Ammon's horn (tissue), 1 donor: ENCODE measurements around the gene PCDH15.

Source experiments
- DNase-seq: peaks from one replicate; pipeline ENCODE4 v3.0.0-alpha.2; 2016; ENCODE audit warnings: low spot score

PCDH15 gene

DNA sequence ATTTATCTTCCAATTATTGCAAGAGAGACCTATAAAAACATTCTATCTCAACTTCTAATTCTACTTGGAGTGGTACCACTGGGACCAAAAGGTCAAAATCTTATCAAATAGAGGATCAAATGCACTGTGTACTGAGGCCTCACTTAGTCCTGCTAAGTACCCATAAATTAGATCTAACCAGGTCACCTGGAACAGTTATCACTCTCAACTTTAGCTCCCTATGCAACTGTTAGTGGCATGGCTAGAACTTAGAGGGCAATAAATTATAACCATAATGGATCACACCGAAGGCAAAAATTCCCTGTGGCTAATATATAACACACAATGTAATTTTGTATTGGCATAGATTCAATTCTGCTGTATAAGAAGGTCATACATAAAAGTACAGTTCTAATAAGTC, 428.9 kb downstream of the PCDH15 start:
- DNase-seq = no peak

DNA sequence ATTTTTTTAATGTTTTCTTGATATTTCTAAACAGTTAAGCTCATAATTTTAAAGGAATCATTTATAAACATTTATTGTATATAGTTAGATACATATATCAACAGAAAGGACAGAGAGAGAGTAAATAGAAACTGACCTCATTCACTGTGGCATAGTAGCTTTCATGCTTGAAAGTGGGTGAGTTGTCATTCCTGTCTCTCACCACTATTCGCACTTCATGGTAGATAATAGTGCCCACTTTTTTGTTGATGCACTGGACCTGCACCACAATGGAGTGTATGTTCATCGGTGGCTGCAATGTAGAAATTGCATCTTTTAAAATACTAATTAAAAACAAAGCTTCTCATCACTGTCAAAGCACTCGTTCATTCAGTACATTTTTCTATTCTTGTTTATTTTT, 432.0 kb downstream of the PCDH15 start:
- DNase-seq = no peak

DNA sequence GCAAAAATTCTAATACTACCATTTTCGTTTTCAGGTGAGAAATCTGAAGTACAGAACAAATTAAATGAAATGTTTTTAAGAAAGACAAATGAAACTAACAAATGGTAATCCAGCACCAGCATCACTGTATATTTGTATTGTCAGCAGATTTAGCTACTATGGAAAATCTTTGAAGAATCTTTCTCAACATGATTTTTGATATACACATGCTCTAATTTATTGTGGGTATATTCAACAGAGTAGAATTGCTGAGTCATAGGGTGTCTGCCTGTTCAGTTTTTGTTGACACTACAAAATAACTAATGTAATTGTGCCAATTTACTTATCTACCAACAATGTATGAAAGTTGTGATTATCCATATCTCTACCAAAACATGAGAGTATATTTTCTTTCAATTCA, 437.6 kb downstream of the PCDH15 start:
- no peak for DNase-seq

DNA sequence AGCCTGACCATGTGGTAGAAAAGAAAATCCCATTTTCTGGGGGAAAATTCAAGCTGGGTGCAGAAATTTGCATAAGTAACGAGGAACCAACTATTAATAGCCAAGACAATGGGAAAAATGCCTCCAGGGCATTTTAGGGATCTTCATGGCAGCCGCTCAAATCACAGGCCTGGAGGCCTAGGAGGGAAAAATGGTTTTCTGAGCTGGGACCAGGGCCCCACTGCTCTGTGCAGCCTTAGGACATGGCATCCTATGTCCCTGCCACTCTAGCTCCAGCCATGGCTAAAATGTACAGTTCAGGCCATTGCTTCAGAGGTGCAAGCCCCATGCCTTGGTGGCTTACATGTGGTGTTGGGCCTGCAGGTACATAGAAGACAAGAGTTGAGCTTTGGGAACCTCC, 459.0 kb downstream of the PCDH15 start:
- no peak for DNase-seq

DNA sequence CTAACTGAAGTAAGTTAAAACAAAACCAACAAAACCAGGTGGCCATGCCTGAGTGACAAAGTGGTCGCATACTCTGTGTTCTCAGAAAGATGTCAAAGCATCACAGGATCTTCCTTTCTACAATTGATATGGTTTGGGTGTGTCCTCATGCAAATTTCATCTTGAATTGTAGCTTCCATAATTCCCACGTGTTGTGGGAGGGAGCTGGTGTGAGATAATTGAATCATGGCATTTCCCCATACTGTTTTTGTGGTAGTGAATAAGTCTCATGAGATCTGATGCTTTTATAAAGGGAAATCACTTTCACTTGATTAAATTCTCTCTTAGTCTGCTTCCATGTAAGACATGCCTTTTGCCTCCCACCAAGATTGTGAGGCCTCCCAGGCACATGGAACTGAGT, 465.7 kb downstream of the PCDH15 start:
- DNase-seq = no peak

DNA sequence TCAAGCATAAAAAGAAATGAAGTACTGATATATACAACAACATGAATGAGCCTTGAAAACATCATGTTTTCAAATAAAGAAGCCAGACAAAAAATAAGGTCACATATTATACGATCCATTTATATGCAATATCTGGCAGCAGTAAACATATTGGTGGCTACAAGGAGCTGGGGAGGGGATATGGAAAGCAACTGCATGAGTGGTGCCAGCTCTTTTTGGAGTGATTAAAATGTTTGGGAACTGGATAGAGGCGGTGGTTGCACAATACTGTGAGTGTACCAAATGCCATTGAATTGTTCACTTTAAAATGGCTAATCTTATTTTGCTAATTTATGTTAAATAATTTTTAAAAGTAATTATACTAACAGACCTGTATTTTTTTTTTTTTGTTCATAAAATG, 481.7 kb downstream of the PCDH15 start:
- peak; percentile 24 for DNase-seq

DNA sequence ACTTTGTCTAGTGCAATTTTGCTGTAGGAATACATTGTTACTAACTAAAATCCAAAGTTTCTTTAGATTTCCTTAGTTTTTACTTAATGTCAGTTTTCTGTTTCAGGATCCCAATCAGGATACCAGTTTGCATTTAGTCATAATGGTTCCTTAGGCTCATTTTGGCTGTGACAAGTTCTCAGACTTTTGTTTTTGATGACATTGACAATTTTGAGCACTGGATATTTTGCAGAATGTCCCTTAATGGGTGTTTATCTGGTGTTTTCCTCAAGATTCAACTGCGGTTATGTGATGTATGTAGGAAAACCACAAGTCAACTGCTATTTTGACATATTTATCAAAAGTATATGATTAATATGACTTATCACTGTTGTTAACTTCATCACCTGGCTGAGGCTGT, 482.6 kb downstream of the PCDH15 start:
- DNase-seq = no peak

DNA sequence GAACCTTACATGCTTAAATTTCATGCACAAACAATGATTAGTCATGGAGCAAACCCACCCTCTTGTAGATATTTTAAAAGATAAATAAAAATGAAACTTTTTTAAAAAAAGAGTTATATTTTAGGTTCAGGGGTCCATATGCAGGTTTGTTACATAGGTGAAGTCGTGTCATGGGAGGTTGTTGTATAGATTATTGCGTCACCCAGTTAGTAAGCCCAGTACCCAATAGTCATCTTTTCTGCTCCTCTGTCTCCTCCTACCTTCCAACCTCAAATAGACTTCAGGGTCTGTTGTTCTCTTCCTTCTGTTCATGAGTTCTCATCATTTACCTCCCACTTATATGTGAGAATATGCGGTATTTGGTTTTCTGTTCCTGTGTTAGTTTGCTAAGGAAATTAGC, 486.6 kb downstream of the PCDH15 start:
- no peak for DNase-seq

DNA sequence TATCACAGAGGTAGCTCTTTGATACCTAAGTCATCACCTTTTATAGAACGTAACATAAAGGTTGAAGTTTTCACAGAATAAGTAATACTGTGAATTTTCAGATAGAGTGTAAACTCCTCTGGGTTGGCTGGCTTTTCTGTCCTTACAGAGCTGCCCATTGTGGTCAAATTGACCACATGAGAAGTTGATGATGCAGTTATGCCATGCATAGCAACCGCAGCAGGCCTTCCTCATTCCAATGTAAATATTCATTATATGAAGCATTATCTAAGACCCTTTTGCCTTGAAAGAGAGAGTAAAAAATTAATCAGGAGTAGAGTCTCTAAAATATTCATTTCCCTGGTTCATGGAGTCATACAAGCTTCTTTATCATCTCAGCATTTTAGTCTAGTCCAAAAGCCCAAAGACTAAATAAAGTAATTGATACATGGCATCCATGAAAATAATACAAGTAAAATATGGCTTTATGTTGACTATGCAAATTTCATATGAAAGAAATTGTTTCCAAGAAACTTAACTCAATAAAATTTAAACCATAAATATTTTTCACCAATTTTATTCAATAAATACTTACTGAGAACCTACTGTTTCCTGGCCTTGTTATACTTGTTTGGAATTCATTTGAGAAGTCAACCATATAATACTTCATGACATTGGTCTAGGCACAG, 516.4 kb downstream of the PCDH15 start:
- no peak for DNase-seq

DNA sequence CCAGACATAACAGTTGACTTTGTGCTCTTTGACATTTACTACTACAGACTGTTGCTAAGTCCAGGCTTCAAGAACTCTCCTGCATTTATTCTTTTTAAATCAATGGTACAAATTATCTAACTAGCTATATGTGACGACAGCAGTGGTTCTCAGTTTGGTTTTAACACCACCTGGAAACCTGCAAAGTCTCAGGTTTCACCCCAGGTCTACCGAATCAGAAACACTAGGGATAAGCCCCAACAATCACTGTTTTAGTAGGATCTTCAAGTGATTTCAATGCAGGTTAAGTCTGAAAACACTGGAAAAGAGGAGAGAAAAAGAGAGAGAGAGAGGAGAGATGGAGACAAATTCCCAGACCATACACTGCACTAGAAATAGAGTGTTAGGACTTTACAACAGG, 519.0 kb downstream of the PCDH15 start:
- no peak for DNase-seq

DNA sequence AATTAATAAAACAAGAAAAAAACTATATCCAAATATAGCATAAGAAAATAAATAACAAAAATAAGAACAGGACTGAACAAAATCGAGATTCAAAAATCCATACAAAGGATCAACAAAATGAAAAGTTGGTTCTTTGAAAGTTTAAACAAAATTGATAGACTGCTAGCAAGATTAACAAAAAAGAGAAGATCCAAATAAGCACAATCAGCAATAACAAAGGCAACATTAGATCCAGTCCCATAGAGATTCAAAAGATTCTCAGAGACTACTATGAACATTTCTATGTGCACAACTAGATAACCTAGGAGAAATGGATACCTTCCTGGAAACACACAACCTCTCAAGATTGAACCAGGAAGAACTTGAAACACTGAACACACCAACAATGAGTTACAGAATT, 534.6 kb downstream of the PCDH15 start:
- DNase-seq = no peak

DNA sequence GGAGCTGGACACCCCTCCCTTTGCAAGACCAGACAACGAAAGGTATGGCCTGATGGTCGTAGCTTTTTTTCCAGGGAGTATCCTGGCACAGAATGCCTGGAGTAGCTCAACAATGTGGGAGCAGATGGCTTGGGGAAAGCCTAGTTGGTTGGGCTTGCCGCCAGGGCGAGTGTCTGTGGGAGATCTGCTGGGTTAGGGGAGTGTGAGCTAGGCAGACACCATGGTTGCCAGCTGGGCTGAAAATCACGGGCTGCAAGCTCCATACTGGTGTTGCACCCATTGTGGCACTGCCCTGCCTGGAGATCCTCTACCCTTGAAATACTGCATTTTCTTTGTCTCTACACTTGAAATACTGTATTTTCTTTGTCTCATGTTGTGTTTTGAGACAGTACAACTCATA, 538.3 kb downstream of the PCDH15 start:
- peak; percentile 37 for DNase-seq

DNA sequence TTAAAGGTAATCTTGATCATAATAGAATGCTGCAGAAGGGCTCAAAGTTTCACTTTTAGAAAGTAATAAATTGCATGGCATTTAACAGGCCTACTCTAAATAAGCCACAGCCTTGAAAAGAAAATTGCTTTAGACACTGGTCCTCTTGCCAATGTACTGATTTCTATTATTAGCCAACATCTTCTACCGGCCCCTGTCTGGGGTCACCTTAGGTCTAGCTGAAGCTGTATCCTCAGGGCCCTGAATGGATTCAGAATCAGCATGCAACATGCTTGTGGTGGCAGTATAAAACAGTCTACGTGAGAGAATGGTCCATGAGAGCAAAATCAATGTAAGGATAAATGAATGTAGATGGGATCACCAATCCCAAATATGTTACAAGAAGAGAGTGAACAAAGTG, 541.9 kb downstream of the PCDH15 start:
- DNase-seq = no peak

DNA sequence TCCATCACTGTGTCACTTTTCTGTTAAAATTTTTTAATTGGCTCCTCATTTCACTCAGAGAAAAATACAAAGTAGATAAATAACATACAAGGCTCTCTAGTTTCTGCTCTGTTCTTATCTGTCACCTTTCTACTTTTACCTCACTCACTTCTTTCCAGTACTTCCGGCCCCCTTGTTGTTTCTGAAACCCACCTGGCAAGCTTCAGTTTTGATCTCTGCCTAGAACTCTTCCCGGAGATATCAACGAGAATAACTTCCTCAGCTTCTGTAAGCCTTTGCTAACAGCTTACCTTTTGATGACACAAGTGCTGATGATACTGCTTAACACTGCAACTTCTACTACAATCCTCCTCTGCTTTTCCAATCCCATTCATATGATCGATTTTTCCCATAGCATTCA, 566.2 kb downstream of the PCDH15 start:
- no peak for DNase-seq

DNA sequence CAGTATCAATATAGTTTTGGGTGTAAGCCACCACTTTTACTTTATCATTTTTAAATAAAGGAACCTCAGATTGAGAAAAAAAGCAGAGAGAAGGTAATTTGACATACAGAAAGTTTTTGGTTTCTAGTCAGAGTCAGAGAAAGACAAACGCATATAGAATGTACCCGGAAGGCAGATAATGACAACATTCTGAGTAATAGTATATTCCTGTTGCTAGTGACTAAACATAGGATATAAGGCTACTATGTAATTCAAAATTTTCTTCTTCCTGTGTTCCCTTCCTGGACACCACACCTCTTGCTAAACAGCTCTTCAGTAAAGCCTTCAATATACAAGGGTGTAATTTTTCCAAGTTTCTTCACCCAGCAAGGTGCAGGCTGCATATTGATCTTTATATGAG, 597.6 kb downstream of the PCDH15 start:
- no peak for DNase-seq

DNA sequence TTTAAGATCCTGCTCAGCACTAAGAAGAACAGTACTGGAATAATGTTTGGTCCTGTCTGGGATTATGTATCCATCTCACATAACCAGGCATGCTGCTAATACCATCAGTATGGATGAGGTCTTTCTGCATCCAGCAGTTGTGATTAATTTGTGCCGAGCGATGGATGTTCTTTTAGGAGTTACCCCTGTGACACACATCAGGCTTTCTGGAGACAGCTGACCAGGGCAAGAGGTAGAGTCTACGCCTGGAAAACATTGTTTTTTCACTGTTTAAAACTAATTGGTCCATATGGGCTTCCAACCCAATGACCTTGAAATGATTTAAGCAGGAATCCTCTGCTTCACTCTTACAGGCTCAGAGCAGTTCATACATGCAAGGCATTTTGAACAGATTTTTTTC, 603.0 kb downstream of the PCDH15 start:
- no peak for DNase-seq

DNA sequence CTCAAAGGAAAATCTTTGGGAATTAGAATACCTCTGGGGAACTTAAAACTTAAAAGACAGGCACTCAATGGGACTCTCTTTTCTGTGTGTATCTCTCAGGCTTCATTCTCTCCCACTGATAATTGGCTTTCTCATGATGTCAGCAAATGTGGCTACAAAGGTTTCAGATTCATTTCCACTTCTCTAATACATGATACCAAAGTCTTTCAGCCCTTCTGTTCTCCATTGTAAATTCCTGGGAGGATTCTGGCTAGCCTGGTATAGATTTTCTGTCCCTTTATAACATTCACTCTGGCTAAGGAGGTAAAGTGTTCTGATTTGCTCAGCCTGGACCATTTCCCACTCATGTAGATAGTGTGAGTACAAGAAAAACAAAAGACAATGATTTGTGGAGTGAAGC, 606.2 kb downstream of the PCDH15 start:
- no peak for DNase-seq

DNA sequence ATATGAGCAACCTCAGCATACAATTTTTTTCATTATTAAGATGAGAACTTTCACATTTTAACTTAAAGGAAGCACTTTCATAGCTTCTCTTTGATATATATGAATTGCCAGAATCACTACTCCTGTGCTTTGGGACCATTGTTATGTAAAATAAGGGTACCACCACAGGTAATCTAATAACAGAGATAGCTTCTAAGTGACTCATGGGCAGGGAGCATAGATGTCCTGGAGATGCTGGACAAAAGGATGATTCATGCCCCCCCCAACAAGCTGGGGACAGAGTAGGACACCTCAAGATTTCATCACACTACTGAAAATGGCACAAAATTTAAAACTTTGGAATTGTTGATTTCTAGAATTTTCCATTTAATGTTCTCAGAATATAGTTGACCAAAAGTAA, 641.1 kb downstream of the PCDH15 start:
- DNase-seq = no peak

DNA sequence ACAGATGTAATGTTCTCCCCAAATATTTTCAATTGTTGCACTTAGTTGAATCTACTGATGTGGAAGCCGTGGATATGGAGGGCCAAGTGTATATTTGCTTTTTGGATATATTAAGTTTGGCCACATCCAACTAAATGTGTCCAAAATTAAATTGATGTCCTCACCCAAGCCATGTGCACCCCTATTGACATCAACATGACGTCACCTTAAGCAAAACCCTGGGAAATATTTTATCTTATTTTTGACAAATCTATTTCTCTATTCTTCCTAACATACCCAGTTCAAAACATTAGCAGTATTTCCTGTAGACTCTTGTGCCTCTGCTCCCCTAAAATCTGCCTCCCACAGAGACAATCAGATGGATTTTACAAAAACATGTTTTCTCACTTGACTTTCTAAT, 652.5 kb downstream of the PCDH15 start:
- DNase-seq = no peak

DNA sequence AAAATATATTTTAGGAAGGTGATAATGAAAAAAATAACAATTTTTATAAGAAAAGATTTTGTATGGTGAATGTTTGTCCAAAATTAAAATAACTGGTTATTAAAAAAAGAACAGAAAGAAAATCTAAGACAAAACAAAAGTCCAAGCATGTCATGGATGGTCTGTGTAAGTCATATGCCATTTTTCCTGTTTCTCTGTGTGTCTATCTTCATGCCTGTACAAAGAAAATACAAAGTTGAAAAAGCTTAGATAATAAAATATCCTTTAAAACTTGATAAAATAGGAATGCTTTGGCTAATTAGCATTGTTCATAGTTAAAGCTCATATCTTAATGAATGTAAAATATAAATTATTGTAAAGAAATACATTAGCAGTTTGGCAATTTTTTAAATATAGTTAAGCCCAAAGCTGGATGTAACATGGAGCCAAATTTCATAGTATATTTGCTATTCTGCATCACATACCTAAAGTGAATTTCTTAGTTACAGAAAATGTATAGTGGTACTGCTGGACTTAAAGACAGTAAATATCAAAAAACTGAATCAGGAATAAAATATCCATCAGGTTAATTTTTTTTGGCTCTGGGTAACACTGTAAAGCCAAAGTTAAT, 661.1 kb downstream of the PCDH15 start:
- DNase-seq = no peak

DNA sequence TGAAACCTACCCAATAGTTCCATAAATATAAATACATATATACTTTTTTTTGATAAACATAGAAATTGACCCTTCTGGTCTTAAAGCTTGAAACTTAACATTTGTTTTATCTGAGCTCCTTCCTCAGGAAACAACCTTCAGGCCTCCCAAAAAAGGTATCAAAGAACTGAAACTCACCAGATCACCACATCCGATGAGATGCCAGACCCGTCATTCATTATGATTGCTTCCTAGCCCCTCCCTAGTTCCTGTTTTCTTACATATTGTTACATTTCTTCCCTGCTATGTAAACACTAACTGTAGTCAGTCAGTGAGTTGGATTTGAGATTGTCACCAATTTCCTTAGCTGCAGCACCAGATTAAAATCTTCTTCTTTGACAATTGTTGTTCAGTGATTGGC, 663.6 kb downstream of the PCDH15 start:
- DNase-seq = no peak

DNA sequence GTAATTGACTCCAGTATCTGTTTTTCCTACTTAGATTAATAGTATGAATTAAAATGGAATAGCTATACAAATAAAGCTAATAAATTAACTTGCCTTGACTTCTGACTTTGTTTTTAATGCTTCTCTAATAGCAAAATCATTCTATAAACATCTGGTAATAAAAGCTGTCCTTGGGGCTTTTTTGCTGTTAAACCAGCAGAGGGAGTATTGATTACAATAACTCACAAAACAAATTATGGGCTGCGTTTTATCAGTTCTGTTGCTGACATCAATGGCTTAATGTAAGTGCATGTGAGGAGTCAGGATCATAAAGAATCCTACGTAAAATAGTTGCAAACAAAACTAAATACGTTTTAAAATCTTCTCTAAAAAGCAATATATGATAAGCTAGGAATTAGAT, 667.8 kb downstream of the PCDH15 start:
- no peak for DNase-seq

DNA sequence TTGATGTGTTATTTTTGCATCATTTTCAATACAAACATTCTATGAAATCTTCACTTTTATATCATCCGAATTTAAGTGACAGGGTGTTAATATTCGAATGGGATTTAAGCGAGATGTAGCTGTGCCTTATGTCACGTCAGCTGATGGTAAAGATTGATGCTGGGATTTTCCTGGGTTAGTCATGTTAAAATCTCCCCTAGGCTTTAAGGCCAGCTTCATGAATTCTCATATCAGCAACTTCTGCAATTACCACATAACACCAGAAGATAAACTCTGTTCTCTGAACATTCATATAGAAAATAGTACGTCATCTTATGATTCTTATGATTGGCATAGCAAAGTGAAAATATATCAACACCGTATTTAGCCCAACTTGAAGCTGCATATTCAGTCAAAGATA, 669.2 kb downstream of the PCDH15 start:
- no peak for DNase-seq

DNA sequence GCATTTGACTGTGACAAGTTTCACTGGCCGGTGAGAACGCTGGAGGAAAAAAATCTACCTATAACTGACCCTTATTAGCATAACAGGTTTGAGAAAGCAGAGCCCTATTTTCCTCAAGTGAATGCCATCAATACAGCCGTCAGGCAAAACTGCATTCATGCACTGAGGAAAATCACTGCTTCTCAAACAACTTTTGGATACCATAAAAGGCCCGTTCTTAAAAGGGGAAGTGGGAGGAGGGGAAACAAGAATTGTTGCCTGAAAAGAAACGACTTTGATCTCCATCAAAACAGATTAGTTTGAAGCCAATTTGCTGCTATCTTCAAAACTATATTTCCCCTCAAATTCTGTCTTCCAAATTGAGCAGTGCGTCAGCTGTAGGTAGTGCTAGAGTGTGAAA, 670.6 kb downstream of the PCDH15 start:
- DNase-seq = no peak
